Left cardiac atrium (tissue), 4 donors: Measurements from ENCODE around the gene SZT2. TPM values are rescaled to one million over a fixed set of nuclear protein-coding genes. Genes with fewer than 3 reads are reported as not detected.
"Not testable (repeated sequence)": the region's sequence is repeated elsewhere in the genome, so short reads cannot be mapped to it uniquely, and the experiment has no call there.

Experiments
- ATAC-seq, 2 donors: fragments of 200-7000 bp; cut with Tn5 transposase; one replicate each; pipeline ENCODE4 v1.9.1; 2020; ENCODE audit warnings: mild to moderate bottlenecking in 2 of 2, moderate library complexity in 2 of 2
- DNase-seq: peaks from one replicate; pipeline ENCODE4 v3.0.0-alpha.2; 2020
- intact Hi-C, 2 donors: fragments of 100-400 bp; cut with DNase I; formaldehyde crosslinking; loops; one replicate each; pipeline versions ENCODE4 v1.14.1 to v1.15.1; 2022 to 2023
- microRNA-seq, 2 donors: library from miRNA; unstranded; fragments of <30 nt; microRNA quantifications; one replicate each; pipeline ENCODE4 v1.2.0, GENCODE V29; 2020
- total RNA-seq, 2 donors: library from RNA; stranded (reverse); fragmentation: NEBNext Ultra II Directional; extraction: Animal tissue kit (Norgen Biotek cat#: 25700); gene quantifications; one replicate each; pipeline ENCODE4 v1.2.1, GENCODE V29; 2021
- donor health status: DM: no; HTN: yes; CAD: no.
- donor health status: DM: no; HTN: yes; CAD: no; lungs with severe emphysema.
- donor health status: DM: yes; HTN: yes; CAD: no.
- donor health status: Dilated cardiomyopathy.

The SZT2 gene
- total RNA-seq, 2 donors from 2014 or later, result 26.3 to 30.5 TPM

DNA sequence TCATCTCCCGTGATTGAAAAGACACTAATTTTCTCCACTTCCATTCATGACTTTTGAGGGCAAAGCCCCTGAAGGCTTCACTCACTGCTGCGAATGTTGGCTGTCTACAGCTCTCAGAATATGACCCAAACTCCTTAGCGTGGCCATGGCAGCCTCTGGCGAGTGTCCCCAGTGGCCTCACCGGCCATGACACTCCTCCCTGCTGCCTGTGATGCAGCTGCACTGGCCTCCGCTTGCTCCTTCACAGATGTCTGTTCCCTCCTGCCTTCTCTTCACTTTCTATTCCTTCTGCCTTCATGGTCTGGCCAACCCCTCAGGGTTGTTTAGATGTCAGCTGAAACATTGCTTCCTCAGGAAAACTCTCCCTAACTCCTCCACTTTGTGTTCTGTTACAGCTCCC lies 110.2 kb downstream of the SZT2 start:
- no peak for ATAC-seq
- DNase-seq, result no peak
- intact Hi-C loops, result no loop called here

- intact Hi-C loops, ATAC-seq, DNase-seq: not testable (repeated sequence)
Measured at GRCh38 chr1:43501806-43502205, 112.1 kb downstream of the SZT2 start.

DNA sequence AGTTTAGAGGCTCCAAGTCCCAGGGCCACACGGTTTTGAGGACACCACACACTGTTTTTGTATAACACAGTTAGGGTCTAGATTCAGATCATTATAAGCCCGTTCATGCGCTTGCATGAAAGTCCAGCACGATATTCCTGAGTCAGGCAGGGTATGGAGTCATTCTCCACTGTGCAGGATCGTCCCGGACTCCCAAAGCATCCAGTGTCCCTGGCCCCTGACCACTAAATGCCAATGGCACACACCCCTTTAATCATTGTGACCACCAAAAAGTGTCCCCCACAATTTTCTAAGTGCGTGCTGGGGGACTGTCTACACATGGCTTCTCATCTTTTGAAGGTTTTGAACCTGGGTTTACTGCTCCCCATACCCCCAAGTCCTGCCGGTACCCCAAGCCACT lies 113.8 kb downstream of the SZT2 start:
- no peak for DNase-seq
- intact Hi-C loops, result no loop called here
- no peak for ATAC-seq

Small RNAs within 50 kb of the gene (microRNA-seq; reads per million reads assigned to microRNA genes)
- 0.40 to 2.7 reads per million in 2 donors for gene MIR6734
- gene MIR6735, result 0.20 to 0.27 reads per million in 2 donors

Other genes with a start within 250 kb of the SZT2 start
- 10 to 100 TPM; 26.3 to 37.0 TPM for gene EBNA1BP2, start 217.6 kb upstream of the SZT2 start, total RNA-seq
- gene CFAP57, start 217.6 kb upstream of the SZT2 start, total RNA-seq, result under 1 TPM in 1 of 2 donors, not detected in 1; 0.13 TPM
- gene TMEM125, start 119.9 kb upstream of the SZT2 start, total RNA-seq, result under 1 TPM; 0.41 to 0.65 TPM
- not detected for gene C1orf210, start 104.3 kb upstream of the SZT2 start, total RNA-seq
- 10 to 100 TPM; 23.1 to 38.9 TPM for gene TIE1, start 88.9 kb upstream of the SZT2 start, total RNA-seq
- gene MPL, start 52.1 kb upstream of the SZT2 start, total RNA-seq, result under 1 TPM; 0.44 to 0.65 TPM
- 1 to 10 TPM in 1 of 2 donors, under 1 TPM in 1; 0.34 to 1.4 TPM for gene CDC20, start 30.9 kb upstream of the SZT2 start, total RNA-seq
- 10 to 100 TPM; 35.9 to 49.4 TPM for gene ELOVL1, start 21.9 kb upstream of the SZT2 start, total RNA-seq
- gene MED8, start 99 bp upstream of the SZT2 start, total RNA-seq, result 10 to 100 TPM; 19.1 to 27.4 TPM
- 10 to 100 TPM; 24.8 to 29.3 TPM for gene HYI, start 64.0 kb downstream of the SZT2 start, total RNA-seq
- gene PTPRF, start 141.0 kb downstream of the SZT2 start, total RNA-seq, result 10 to 100 TPM; 37.4 to 63.1 TPM